Measurements from ENCODE around the gene CFAP91.

- TF ChIP-seq BCL11A (tag by site-specific recombination; IDR thresholded peaks at IDR 0.05; ENCODE audit: low read depth) (no peak), ZBTB21 (tag by site-specific recombination; IDR thresholded peaks at IDR 0.05) (no peak), ZNF514 (tag by site-specific recombination; IDR thresholded peaks at IDR 0.05) (no peak), ZFP41 (tag by site-specific recombination; IDR thresholded peaks at IDR 0.05; ENCODE audit: borderline replicate concordance) (no peak), ZNF707 (tag by site-specific recombination; IDR thresholded peaks at IDR 0.05) (no peak), ZNF660 (tag by site-specific recombination; IDR thresholded peaks at IDR 0.05) (no peak), ZNF561 (tag by site-specific recombination; IDR thresholded peaks at IDR 0.05; ENCODE audit: borderline replicate concordance) (no peak), ZNF776 (tag by site-specific recombination; IDR thresholded peaks at IDR 0.05; ENCODE audit: borderline replicate concordance) (no peak), ZNF121 (tag by site-specific recombination; IDR thresholded peaks at IDR 0.05) (no peak), MZF1 (tag by site-specific recombination; IDR thresholded peaks at IDR 0.05; ENCODE audit: borderline replicate concordance) (no peak), ZNF274 (IDR thresholded peaks at IDR 0.05; ENCODE audit: low read length) (no peak), ZNF274 (tag by site-specific recombination; IDR thresholded peaks at IDR 0.05; ENCODE audit: borderline replicate concordance) (no peak), KLF1 (tag by site-specific recombination; IDR thresholded peaks at IDR 0.05) (no peak)
- TF ChIP-seq, protein P1, sequence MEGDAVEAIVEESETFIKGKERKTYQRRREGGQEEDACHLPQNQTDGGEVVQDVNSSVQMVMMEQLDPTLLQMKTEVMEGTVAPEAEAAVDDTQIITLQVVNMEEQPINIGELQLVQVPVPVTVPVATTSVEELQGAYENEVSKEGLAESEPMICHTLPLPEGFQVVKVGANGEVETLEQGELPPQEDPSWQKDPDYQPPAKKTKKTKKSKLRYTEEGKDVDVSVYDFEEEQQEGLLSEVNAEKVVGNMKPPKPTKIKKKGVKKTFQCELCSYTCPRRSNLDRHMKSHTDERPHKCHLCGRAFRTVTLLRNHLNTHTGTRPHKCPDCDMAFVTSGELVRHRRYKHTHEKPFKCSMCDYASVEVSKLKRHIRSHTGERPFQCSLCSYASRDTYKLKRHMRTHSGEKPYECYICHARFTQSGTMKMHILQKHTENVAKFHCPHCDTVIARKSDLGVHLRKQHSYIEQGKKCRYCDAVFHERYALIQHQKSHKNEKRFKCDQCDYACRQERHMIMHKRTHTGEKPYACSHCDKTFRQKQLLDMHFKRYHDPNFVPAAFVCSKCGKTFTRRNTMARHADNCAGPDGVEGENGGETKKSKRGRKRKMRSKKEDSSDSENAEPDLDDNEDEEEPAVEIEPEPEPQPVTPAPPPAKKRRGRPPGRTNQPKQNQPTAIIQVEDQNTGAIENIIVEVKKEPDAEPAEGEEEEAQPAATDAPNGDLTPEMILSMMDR (tag by site-specific recombination; IDR thresholded peaks at IDR 0.05): no peak
- TF ChIP-seq, protein P2, sequence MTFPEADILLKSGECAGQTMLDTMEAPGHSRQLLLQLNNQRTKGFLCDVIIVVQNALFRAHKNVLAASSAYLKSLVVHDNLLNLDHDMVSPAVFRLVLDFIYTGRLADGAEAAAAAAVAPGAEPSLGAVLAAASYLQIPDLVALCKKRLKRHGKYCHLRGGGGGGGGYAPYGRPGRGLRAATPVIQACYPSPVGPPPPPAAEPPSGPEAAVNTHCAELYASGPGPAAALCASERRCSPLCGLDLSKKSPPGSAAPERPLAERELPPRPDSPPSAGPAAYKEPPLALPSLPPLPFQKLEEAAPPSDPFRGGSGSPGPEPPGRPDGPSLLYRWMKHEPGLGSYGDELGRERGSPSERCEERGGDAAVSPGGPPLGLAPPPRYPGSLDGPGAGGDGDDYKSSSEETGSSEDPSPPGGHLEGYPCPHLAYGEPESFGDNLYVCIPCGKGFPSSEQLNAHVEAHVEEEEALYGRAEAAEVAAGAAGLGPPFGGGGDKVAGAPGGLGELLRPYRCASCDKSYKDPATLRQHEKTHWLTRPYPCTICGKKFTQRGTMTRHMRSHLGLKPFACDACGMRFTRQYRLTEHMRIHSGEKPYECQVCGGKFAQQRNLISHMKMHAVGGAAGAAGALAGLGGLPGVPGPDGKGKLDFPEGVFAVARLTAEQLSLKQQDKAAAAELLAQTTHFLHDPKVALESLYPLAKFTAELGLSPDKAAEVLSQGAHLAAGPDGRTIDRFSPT (tag by site-specific recombination; IDR thresholded peaks at IDR 0.05): no peak
These were observed 48.6 kb downstream of the CFAP91 start for GRCh38 chr3:119751423-119751822.
